Spleen (tissue), 7 donors: ENCODE results near the gene SYNJ1.

Experiments
- POLR2AphosphoS5 ChIP-seq, 3 donors: sonication (generic); formaldehyde crosslinking; IDR thresholded peaks; one replicate each; pipeline ENCODE4 v1.5.1; 2017; ENCODE audit warnings: antibody characterized with exemption in 3 of 3
- TF ChIP-seq, protein P1 (sequence below), 11 experiments: fragments of 200-600 bp in 7 of 11; fragments of 450-650 bp in 4 of 11; sonication (generic) in 4 of 11; IDR thresholded peaks in 8 of 11; conservative IDR thresholded peaks in 3 of 11; 1 replicate in 7 of 11; 2 replicates in 4 of 11; pipeline versions ENCODE4 v1.4.0 to v1.8.0; 2016 to 2021; ENCODE audit warnings: antibody characterized with exemption in 11 of 11, inconsistent platforms in 4 of 11, mild to moderate bottlenecking in 1 of 11
- donor health status: DM: no; HTN: no; CAD: no; lungs with moderate emphysema.
- donor health status: DM: no; HTN: no; CAD: no.
- donor health status: DM: no; HTN: no; CAD: no.

DNA sequence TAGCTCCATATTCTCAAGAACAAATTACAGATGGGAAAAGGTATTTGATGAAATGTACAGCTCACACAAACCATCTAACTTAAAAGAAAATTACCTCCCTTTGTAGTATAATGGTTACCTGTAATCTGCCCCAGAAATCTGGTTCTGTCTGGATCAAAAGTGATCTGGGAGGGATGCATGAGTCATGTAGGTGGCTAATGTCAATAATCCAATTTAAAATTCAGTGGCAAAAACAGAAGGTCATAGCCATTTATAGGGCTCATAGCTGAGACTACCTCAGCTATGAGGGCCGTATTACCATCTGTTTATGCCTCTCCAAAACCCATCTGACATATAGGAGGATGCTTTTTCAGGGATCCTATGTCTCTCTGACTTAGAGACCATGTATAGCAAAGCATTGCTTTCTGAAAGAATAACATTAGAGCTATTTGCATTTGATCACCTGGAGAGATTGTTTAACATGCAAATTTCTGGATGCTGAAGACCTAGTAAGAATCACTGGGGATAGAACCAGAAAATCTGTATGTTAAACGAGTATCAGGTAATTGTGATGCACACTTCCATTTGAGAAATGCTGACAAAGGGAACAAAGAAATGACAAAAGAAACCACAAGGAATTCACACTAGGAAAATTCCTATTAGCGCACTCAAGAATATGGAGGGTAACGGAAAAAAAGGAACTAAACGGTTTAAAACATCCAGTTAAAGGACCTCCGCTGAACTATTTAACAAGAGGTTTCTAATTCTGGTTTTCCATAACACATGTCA, 26.2 kb upstream of the SYNJ1 start:
- TF ChIP-seq, protein P1, sequence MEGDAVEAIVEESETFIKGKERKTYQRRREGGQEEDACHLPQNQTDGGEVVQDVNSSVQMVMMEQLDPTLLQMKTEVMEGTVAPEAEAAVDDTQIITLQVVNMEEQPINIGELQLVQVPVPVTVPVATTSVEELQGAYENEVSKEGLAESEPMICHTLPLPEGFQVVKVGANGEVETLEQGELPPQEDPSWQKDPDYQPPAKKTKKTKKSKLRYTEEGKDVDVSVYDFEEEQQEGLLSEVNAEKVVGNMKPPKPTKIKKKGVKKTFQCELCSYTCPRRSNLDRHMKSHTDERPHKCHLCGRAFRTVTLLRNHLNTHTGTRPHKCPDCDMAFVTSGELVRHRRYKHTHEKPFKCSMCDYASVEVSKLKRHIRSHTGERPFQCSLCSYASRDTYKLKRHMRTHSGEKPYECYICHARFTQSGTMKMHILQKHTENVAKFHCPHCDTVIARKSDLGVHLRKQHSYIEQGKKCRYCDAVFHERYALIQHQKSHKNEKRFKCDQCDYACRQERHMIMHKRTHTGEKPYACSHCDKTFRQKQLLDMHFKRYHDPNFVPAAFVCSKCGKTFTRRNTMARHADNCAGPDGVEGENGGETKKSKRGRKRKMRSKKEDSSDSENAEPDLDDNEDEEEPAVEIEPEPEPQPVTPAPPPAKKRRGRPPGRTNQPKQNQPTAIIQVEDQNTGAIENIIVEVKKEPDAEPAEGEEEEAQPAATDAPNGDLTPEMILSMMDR (IDR thresholded peaks at IDR 0.05 in 8 of 11, conservative IDR thresholded peaks at IDR 0.05 in 3 of 11): no peak
- no peak for TF ChIP-seq POLR2AphosphoS5 (IDR thresholded peaks at IDR 0.05)
